Spleen (tissue), 11 donors: ENCODE data around the gene NBL1. TPM values are rescaled to one million over a fixed set of nuclear protein-coding genes. Genes with fewer than 3 reads are reported as not detected.
"Not testable (repeated sequence)": the region's sequence is repeated elsewhere in the genome, so short reads cannot be mapped to it uniquely, and the experiment has no call there.

Experiments used
- DNase-seq: peaks from one replicate; pipeline ENCODE4 v3.0.0-alpha.2; 2020
- H3K27ac ChIP-seq, 8 donors: fragments of 200-600 bp; sonication (generic) in 7 of 8; 1 replicate in 4 of 8; 2 replicates in 4 of 8; pipeline versions ENCODE4 v1.5.0 to v1.8.0; 2016 to 2021; ENCODE audit warnings: inconsistent platforms in 4 of 8, mild to moderate bottlenecking in 4 of 8, moderate library complexity in 1 of 8
- H3K27me3 ChIP-seq, 7 donors: fragments of 200-600 bp; sonication (generic) in 6 of 7; replicated peaks in 1 of 7; 1 replicate in 4 of 7; 2 replicates in 3 of 7; pipeline versions ENCODE4 v1.5.0 to v1.8.0; 2016 to 2021; ENCODE audit warnings: inconsistent platforms in 3 of 7, mild to moderate bottlenecking in 1 of 7
- H3K36me3 ChIP-seq, 6 donors: fragments of 200-600 bp; sonication (generic) in 5 of 6; 1 replicate in 4 of 6; 2 replicates in 2 of 6; pipeline versions ENCODE4 v1.5.0 to v1.8.0; 2016 to 2021; ENCODE audit warnings: inconsistent platforms in 2 of 6
- H3K4me1 ChIP-seq, 6 donors: fragments of 200-600 bp; sonication (generic) in 5 of 6; 1 replicate in 3 of 6; 2 replicates in 3 of 6; pipeline versions ENCODE4 v1.5.0 to v1.8.0; 2016 to 2021; ENCODE audit warnings: inconsistent platforms in 3 of 6
- H3K4me3 ChIP-seq, 8 donors: fragments of 200-600 bp; sonication (generic) in 7 of 8; 1 replicate in 4 of 8; 2 replicates in 4 of 8; pipeline versions ENCODE4 v1.5.0 to v1.8.0; 2016 to 2021; ENCODE audit warnings: inconsistent platforms in 4 of 8, mild to moderate bottlenecking in 4 of 8, moderate library complexity in 2 of 8
- H3K9me3 ChIP-seq, 8 donors: fragments of 200-600 bp; sonication (generic) in 7 of 8; 1 replicate in 4 of 8; 2 replicates in 4 of 8; pipeline versions ENCODE4 v1.5.0 to v1.8.0; 2016 to 2021; ENCODE audit warnings: inconsistent platforms in 4 of 8
- CTCF ChIP-seq, 11 experiments: fragments of 200-600 bp in 7 of 11; fragments of 450-650 bp in 4 of 11; sonication (generic) in 4 of 11; IDR thresholded peaks in 8 of 11; conservative IDR thresholded peaks in 3 of 11; 1 replicate in 7 of 11; 2 replicates in 4 of 11; pipeline versions ENCODE4 v1.4.0 to v1.8.0; 2016 to 2021; ENCODE audit warnings: antibody characterized with exemption in 11 of 11, inconsistent platforms in 4 of 11, mild to moderate bottlenecking in 1 of 11
- POLR2A ChIP-seq, 3 donors: fragments of 450-650 bp; IDR thresholded peaks; one replicate each; pipeline ENCODE4 v1.5.1; 2017; ENCODE audit warnings: antibody characterized with exemption in 3 of 3, mild to moderate bottlenecking in 1 of 3
- POLR2AphosphoS5 ChIP-seq, 3 donors: sonication (generic); formaldehyde crosslinking; IDR thresholded peaks; one replicate each; pipeline ENCODE4 v1.5.1; 2017; ENCODE audit warnings: antibody characterized with exemption in 3 of 3
- WGBS, 5 donors: extraction: QIAGEN DNeasy Blood & Tissue Kit in 3 of 5; methylation state at CpG; one replicate each; pipeline versions ENCODE4 v1.1.5 to v1.1.7; 2013 to 2018; 5-methylcytosine and 5-hydroxymethylcytosine counted together
- intact Hi-C: fragments of 100-400 bp; cut with DNase I; formaldehyde crosslinking; loops from one replicate; pipeline ENCODE4 v1.15.0; 2023; ENCODE audit warnings: low total_unique reads
- polyA plus RNA-seq, 3 donors: library from polyadenylated mRNA; stranded (reverse); fragments of 200-250 nt; gene quantifications; one replicate each; pipeline ENCODE4 v1.2.1, GENCODE V29; 2013
- total RNA-seq, 7 donors: library from RNA; depleted of rRNA in 3 of 7; stranded (reverse); fragments of >200 nt in 3 of 7; fragmentation: NEBNext Ultra II Directional in 4 of 7; extraction: Animal tissue kit (Norgen Biotek cat#: 25700) in 4 of 7; gene quantifications; one replicate each; pipeline versions ENCODE4 v1.1.0 to v1.2.1, GENCODE V29; 2016 to 2021
- donor health status: healthy with polysubstance abuse.
- donor health status: DM: no; HTN: no; CAD: no; lungs with moderate emphysema.
- donor health status: DM: no; HTN: no; CAD: no.
- donor health status: Bipolar disorder and iron deficiency.
- donor health status: healthy.
- donor health status: DM: no; HTN: no; CAD: no.
- donor health status: DM: yes; HTN: yes; CAD: no.

NBL1 gene
- total and polyA plus RNA-seq, 10 donors = 9.9 to 50.1 (median 17.6) TPM

DNA sequence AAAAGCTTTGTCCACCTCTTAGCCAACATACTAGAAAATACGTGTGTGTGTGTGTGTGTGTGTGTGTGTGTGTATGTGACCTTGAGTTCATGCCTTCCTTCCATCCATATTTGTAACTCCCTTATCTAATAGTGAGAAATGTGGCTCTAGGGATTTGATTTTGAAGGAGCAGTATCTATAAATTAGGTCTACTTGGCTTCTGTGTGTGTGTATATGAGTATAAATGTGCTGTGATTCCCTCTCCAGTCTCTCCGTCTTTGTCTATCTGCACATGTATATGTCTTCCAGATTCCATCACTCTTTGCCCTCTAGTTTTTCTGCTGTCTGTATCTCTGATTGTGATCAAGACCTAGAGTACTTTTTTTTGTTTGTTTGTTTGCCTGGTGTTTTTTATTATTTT, 11.9 kb upstream of the NBL1 start:
- TF ChIP-seq POLR2AphosphoS5 (IDR thresholded peaks at IDR 0.05) = no peak
- DNase-seq = no peak
- WGBS, 5 donors = 77 to 92% (median 88%) methylated on average over 2 of the region's 2 CpGs
- Histone ChIP-seq H3K27ac (no peak overlapping the region), H3K36me3 (peaks cover 0 to 29% (median 13%) of the 10 kb centered on the region in 6 donors), H3K4me3 (no peak overlapping the region), H3K9me3 (no peaks in the 10 kb centered on the region), H3K27me3 (no peaks in the 10 kb centered on the region), H3K4me1 (no peaks in the 10 kb centered on the region)
- intact Hi-C loops = no loop called here

- no peak for DNase-seq
- intact Hi-C loops = no loop called here
- Histone ChIP-seq H3K36me3 (peaks cover 0 to 20% (median 4%) of the 10 kb centered on the region in 6 donors), H3K4me3 (no peak overlapping the region), H3K4me1 (no peaks in the 10 kb centered on the region), H3K9me3 (no peaks in the 10 kb centered on the region), H3K27me3 (peaks cover 0 to 1% (median 0%) of the 10 kb centered on the region in 7 donors), H3K27ac (no peak overlapping the region)
- 88 to 95% (median 91%) methylated on average over 2 of the region's 2 CpGs for WGBS, 5 donors
- TF ChIP-seq CTCF (IDR thresholded peaks at IDR 0.05 in 8 of 11, conservative IDR thresholded peaks at IDR 0.05 in 3 of 11) = no peak
- TF ChIP-seq POLR2A (IDR thresholded peaks at IDR 0.05) = no peak
- no peak for TF ChIP-seq POLR2AphosphoS5 (IDR thresholded peaks at IDR 0.05)
Observed at GRCh38 chr1:19633106-19633505, 11.0 kb upstream of the NBL1 start.

- H3K36me3 ChIP-seq, H3K27ac ChIP-seq, DNase-seq, H3K9me3 ChIP-seq, H3K4me1 ChIP-seq, H3K4me3 ChIP-seq, intact Hi-C loops: not testable (repeated sequence)
- peaks cover 0 to 18% (median 0%) of the 10 kb centered on the region in 7 donors for H3K27me3 ChIP-seq
- WGBS, 5 donors = 94 to 97% (median 96%) methylated on average over 9 of the region's 9 CpGs
Observed at GRCh38 chr1:19635064-19635463, 9.0 kb upstream of the NBL1 start.

- intact Hi-C loops = no loop called here
- no peaks in the 10 kb centered on the region for H3K4me1 ChIP-seq
- DNase-seq = no peak
- H3K4me3 ChIP-seq = no peak overlapping the region
- H3K9me3 ChIP-seq = no peaks in the 10 kb centered on the region
- H3K36me3 ChIP-seq = no peaks in the 10 kb centered on the region
- H3K27me3 ChIP-seq = peaks cover 0 to 24% (median 0%) of the 10 kb centered on the region in 7 donors
- H3K27ac ChIP-seq = no peak overlapping the region
- 87 to 95% (median 94%) methylated on average over 4 of the region's 4 CpGs for WGBS, 5 donors
- TF ChIP-seq CTCF (IDR thresholded peaks at IDR 0.05 in 8 of 11, conservative IDR thresholded peaks at IDR 0.05 in 3 of 11) (no peak), POLR2A (IDR thresholded peaks at IDR 0.05) (no peak), POLR2AphosphoS5 (IDR thresholded peaks at IDR 0.05) (no peak)
Observed at GRCh38 chr1:19635646-19636045, 8.5 kb upstream of the NBL1 start.

DNA sequence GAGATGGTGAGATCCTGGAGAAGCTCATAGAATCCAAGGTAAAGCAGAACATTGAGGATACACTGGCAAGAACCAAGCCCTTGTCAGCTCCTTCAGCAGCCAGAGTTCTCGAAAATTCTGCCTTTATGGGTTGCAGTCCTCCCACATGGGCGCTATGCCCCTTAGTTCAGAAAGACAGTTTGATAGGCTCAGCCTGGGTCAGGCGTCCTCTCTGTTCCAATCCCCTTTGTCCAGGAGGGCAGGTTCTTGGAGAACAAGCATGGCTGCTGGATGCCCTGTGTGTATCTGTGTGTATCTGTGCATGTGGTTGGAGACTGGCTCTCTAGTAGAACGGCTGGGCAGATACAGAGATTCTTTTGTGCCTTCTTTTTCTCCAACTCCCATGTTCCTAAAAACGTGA, 8.0 kb upstream of the NBL1 start:
- no peak overlapping the region for H3K4me3 ChIP-seq
- peaks cover 0 to 28% (median 0%) of the 10 kb centered on the region in 7 donors for H3K27me3 ChIP-seq
- 86 to 94% (median 91%) methylated on average over 5 of the region's 5 CpGs for WGBS, 5 donors
- H3K36me3 ChIP-seq = no peaks in the 10 kb centered on the region
- no peak overlapping the region for H3K27ac ChIP-seq
- no peaks in the 10 kb centered on the region for H3K4me1 ChIP-seq
- no peaks in the 10 kb centered on the region for H3K9me3 ChIP-seq
- TF ChIP-seq POLR2A (IDR thresholded peaks at IDR 0.05) = no peak
- no peak for TF ChIP-seq POLR2AphosphoS5 (IDR thresholded peaks at IDR 0.05)
- TF ChIP-seq CTCF (IDR thresholded peaks at IDR 0.05 in 8 of 11, conservative IDR thresholded peaks at IDR 0.05 in 3 of 11) = no peak
- no peak for DNase-seq
- intact Hi-C loops = no loop called here

DNA sequence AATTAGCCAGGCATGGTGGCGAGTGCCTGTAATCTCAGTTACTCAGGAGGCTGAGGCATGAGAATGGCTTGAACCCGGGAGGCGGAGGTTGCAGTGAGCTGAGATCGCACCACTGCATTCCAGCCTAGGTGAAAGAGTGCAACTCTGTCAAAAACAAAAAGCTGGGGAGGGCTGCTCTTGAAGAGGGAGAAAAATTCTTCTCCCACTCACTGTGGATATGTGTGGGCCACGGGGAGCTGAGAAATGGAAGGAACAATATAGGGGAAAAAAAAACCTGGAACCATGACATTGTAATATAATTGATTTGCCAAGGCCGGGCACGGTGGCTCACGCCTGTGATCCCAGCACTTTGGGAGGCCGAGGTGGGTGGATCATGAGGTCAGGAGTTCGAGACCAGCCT, 7.4 kb upstream of the NBL1 start:
- H3K9me3 ChIP-seq, DNase-seq, H3K27ac ChIP-seq, intact Hi-C loops, H3K4me3 ChIP-seq, H3K36me3 ChIP-seq, H3K4me1 ChIP-seq: not testable (repeated sequence)
- WGBS, 5 donors = 84 to 93% (median 89%) methylated on average over 10 of the region's 10 CpGs
- H3K27me3 ChIP-seq = peaks cover 0 to 35% (median 0%) of the 10 kb centered on the region in 7 donors
